ENCODE measurements around the gene SCAF8. TPM values are rescaled to one million over a fixed set of nuclear protein-coding genes. Genes with fewer than 3 reads are reported as not detected.
"Not testable (repeated sequence)": the region's sequence is repeated elsewhere in the genome, so short reads cannot be mapped to it uniquely, and the experiment has no call there.

The SCAF8 gene
- total RNA-seq, 2 donors from 2014 or later: 55.0 to 62.1 TPM

- H3K27me3 Mint-ChIP-seq: no peaks in the 10 kb centered on the region
Measured at GRCh38 chr6:154768280-154768679, 35.1 kb downstream of the SCAF8 start.

GRCh38 chr6:154773610-154774089, 40.4 kb downstream of the SCAF8 start:
- no peak for DNase-seq
- ATAC-seq: peak; percentile 54
- no peaks in the 10 kb centered on the region for H3K27me3 Mint-ChIP-seq
- no peak overlapping the region for H3K4me3 Mint-ChIP-seq
- H3K4me1 Mint-ChIP-seq: peaks cover 32% of the 10 kb centered on the region
- H3K36me3 Mint-ChIP-seq (ENCODE audit: low read depth): no peaks in the 10 kb centered on the region
- no peaks in the 10 kb centered on the region for H3K9me3 ChIP-seq (ENCODE audit: control insufficient read depth, low read length, poor library complexity, severe bottlenecking)
- H3K27ac Mint-ChIP-seq: peak overlapping the region; percentile 54

More at GRCh38 chr6:154768280-154768679, 35.1 kb downstream of the SCAF8 start:
- no peaks in the 10 kb centered on the region for H3K9me3 ChIP-seq (ENCODE audit: control insufficient read depth, low read length, poor library complexity, severe bottlenecking)
- DNase-seq: no peak
- Mint-ChIP-seq H3K4me1 (peaks cover 55% of the 10 kb centered on the region), H3K36me3 (ENCODE audit: low read depth) (no peaks in the 10 kb centered on the region), H3K27ac (peak overlapping the region; percentile 62), H3K4me3 (no peak overlapping the region)
- ATAC-seq: no peak

DNA sequence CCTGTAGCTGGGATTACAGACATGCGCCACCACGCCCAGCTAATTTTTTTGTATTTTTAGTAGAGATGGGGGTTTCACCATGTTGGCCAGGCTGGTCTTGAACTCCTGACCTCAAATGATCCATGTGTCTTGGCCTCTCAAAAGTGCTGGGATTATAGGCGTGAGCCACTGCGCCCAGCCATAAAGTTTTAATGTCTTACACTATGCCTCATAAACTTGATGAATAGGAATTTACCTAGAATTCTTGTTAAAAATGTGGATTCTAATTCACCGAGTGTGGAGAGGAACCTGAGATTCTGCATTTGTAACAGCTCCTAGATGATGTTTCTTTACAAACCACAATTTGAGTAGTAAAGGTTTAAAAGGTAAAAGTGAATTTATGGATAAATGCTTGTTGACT, 45.9 kb downstream of the SCAF8 start:
- H3K36me3 Mint-ChIP-seq (ENCODE audit: low read depth); DNase-seq: not testable (repeated sequence)
- H3K4me1 Mint-ChIP-seq: peaks cover 23% of the 10 kb centered on the region

DNA sequence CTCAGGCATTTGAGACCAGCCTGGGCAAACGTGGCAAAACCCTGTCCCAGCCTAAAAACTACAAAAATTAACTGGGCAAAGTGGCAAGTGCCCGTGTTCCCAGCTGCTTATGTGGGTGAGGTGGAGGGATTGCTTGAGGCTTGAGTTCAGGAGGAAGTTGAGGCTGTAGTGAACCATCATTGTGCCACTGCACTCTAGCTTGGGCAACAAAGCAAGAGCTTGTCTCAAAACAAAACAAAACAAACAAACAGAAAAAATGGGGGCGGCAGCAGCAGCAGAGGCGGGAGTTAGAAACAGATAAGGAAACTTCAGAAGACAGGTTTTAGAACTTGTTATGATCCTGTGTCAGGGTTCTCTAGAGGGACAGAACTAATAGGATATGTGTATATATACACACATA, 49.0 kb downstream of the SCAF8 start:
- Mint-ChIP-seq H3K4me3 (no peak overlapping the region), H3K27ac (peak overlapping the region; percentile 30), H3K36me3 (ENCODE audit: low read depth) (no peaks in the 10 kb centered on the region), H3K27me3 (no peaks in the 10 kb centered on the region), H3K4me1 (peaks cover 32% of the 10 kb centered on the region)
- ATAC-seq: no peak
- H3K9me3 ChIP-seq (ENCODE audit: control insufficient read depth, low read length, poor library complexity, severe bottlenecking): no peaks in the 10 kb centered on the region
- no peak for DNase-seq

More for the DNA sequence above, 45.9 kb downstream of the SCAF8 start:
- not testable (repeated sequence) for H3K27ac Mint-ChIP-seq; H3K4me3 Mint-ChIP-seq; H3K9me3 ChIP-seq (ENCODE audit: control insufficient read depth, low read length, poor library complexity, severe bottlenecking); H3K27me3 Mint-ChIP-seq; ATAC-seq

- DNase-seq (no peak), ATAC-seq (no peak)
- H3K4me3 Mint-ChIP-seq: no peak overlapping the region
- no peaks in the 10 kb centered on the region for H3K27me3 Mint-ChIP-seq
- no peaks in the 10 kb centered on the region for H3K9me3 ChIP-seq (ENCODE audit: control insufficient read depth, low read length, poor library complexity, severe bottlenecking)
- H3K4me1 Mint-ChIP-seq: peaks cover 35% of the 10 kb centered on the region
- H3K27ac Mint-ChIP-seq: peak overlapping the region; percentile 57
- no peaks in the 10 kb centered on the region for H3K36me3 Mint-ChIP-seq (ENCODE audit: low read depth)
Measured at GRCh38 chr6:154783229-154783628, 50.0 kb downstream of the SCAF8 start.

DNA sequence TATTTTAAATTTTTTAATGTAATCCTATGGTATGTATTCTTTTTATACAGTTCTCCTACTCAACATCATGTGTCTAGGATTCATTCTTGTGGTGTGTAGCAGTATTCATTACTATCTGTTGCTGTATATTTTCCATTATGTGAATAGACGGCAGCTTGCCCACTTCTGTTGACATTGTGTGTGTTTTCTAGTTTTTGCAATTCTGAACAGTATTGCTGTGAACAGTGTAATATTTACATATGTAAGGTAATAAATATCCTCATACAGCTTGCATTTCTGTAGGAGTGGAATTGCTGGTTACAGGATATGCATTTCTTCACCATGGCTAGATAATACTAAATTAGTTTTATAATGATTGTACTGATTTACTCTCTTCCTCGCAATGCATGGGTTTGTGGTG, 51.9 kb downstream of the SCAF8 start:
- no peaks in the 10 kb centered on the region for H3K9me3 ChIP-seq (ENCODE audit: control insufficient read depth, low read length, poor library complexity, severe bottlenecking)
- Mint-ChIP-seq H3K4me1 (peaks cover 33% of the 10 kb centered on the region), H3K36me3 (ENCODE audit: low read depth) (peaks cover 2% of the 10 kb centered on the region), H3K27me3 (no peaks in the 10 kb centered on the region), H3K27ac (no peak overlapping the region), H3K4me3 (no peak overlapping the region)
- ATAC-seq: no peak
- no peak for DNase-seq

GRCh38 chr6:154786144-154786868, 53.1 kb downstream of the SCAF8 start:
- no peak overlapping the region for H3K27ac Mint-ChIP-seq

GRCh38 chr6:154791556-154792317, 58.5 kb downstream of the SCAF8 start:
- H3K9me3 ChIP-seq (ENCODE audit: control insufficient read depth, low read length, poor library complexity, severe bottlenecking): no peaks in the 10 kb centered on the region
- Mint-ChIP-seq H3K4me3 (no peak overlapping the region), H3K27ac (peak overlapping the region; percentile 24), H3K27me3 (no peaks in the 10 kb centered on the region), H3K4me1 (peaks cover 17% of the 10 kb centered on the region), H3K36me3 (ENCODE audit: low read depth) (peaks cover 11% of the 10 kb centered on the region)
- DNase-seq: no peak
- ATAC-seq: no peak

More at GRCh38 chr6:154786144-154786868, 53.1 kb downstream of the SCAF8 start:
- H3K4me3 Mint-ChIP-seq: peak overlapping the region; percentile 59
- peaks cover 24% of the 10 kb centered on the region for H3K4me1 Mint-ChIP-seq
- ATAC-seq (no peak), DNase-seq (no peak)
- peaks cover 2% of the 10 kb centered on the region for H3K36me3 Mint-ChIP-seq (ENCODE audit: low read depth)
- H3K9me3 ChIP-seq (ENCODE audit: control insufficient read depth, low read length, poor library complexity, severe bottlenecking): no peaks in the 10 kb centered on the region
- no peaks in the 10 kb centered on the region for H3K27me3 Mint-ChIP-seq

DNA sequence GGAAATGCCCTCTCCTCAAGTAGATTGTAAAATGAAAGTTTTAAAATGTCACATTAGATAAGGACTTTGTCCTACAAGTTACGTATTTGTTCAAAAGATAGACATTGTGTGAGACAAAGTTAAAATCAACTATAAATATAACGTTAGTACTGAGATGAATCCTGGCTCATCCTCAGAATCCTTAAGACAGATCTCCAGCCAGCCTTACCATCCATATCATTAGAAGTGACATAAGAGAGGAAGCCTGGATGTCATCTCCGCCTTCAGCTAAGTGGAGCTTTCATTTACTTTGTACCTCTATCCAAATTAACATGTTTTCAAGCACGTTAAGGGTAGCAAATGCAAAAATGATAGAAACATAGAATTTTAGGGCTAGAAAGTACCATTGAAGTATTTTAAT, 59.1 kb downstream of the SCAF8 start:
- Mint-ChIP-seq H3K4me1 (peaks cover 16% of the 10 kb centered on the region), H3K36me3 (ENCODE audit: low read depth) (peaks cover 13% of the 10 kb centered on the region), H3K27ac (no peak overlapping the region), H3K4me3 (no peak overlapping the region), H3K27me3 (no peaks in the 10 kb centered on the region)
- H3K9me3 ChIP-seq (ENCODE audit: control insufficient read depth, low read length, poor library complexity, severe bottlenecking): no peaks in the 10 kb centered on the region
- DNase-seq (no peak), ATAC-seq (no peak)

- DNase-seq (no peak), ATAC-seq (no peak)
- Mint-ChIP-seq H3K27ac (no peak overlapping the region), H3K36me3 (ENCODE audit: low read depth) (peaks cover 13% of the 10 kb centered on the region), H3K4me3 (no peak overlapping the region), H3K27me3 (no peaks in the 10 kb centered on the region), H3K4me1 (peaks cover 16% of the 10 kb centered on the region)
- H3K9me3 ChIP-seq (ENCODE audit: control insufficient read depth, low read length, poor library complexity, severe bottlenecking): no peaks in the 10 kb centered on the region
Measured at GRCh38 chr6:154792761-154793160, 59.5 kb downstream of the SCAF8 start.

DNA sequence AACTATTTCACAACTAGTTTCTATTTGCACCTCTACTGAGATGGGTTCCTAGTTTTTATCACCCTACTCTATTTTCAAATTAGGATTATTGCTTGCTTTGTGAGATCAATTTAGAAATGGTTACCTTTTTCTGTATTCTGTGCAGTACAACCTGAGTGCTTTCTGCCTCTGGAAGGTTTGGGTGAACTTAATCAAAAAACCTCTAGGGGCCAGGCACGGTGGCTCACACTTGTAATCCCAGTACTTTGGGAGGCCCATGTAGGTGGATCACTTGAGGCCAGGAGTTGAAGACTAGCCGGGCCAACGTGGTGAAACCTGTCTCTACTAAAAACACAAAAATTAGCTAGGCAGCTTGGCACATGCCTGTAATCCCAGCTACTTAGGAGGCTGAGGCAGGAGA, 63.3 kb downstream of the SCAF8 start:
- H3K27me3 Mint-ChIP-seq: no peaks in the 10 kb centered on the region
- DNase-seq: no peak
- ATAC-seq: no peak
- H3K27ac Mint-ChIP-seq: peak overlapping the region; percentile 78
- H3K4me1 Mint-ChIP-seq: peaks cover 30% of the 10 kb centered on the region
- H3K9me3 ChIP-seq (ENCODE audit: control insufficient read depth, low read length, poor library complexity, severe bottlenecking): no peaks in the 10 kb centered on the region
- H3K4me3 Mint-ChIP-seq: no peak overlapping the region
- peaks cover 22% of the 10 kb centered on the region for H3K36me3 Mint-ChIP-seq (ENCODE audit: low read depth)

- no peak for ATAC-seq
- peak overlapping the region; percentile 24 for H3K27ac Mint-ChIP-seq
- H3K4me1 Mint-ChIP-seq: peaks cover 25% of the 10 kb centered on the region
- peaks cover 18% of the 10 kb centered on the region for H3K36me3 Mint-ChIP-seq (ENCODE audit: low read depth)
- no peaks in the 10 kb centered on the region for H3K9me3 ChIP-seq (ENCODE audit: control insufficient read depth, low read length, poor library complexity, severe bottlenecking)
- H3K27me3 Mint-ChIP-seq: no peaks in the 10 kb centered on the region
- peak overlapping the region; percentile 25 for H3K4me3 Mint-ChIP-seq
- DNase-seq: no peak
Measured at GRCh38 chr6:154797857-154798256, 64.6 kb downstream of the SCAF8 start.

GRCh38 chr6:154800338-154800737, 67.1 kb downstream of the SCAF8 start:
- peaks cover 18% of the 10 kb centered on the region for H3K36me3 Mint-ChIP-seq (ENCODE audit: low read depth)
- H3K4me3 Mint-ChIP-seq: no peak overlapping the region
- ATAC-seq (peak; percentile 58), DNase-seq (no peak)
- peaks cover 28% of the 10 kb centered on the region for H3K4me1 Mint-ChIP-seq
- H3K27ac Mint-ChIP-seq: peak overlapping the region; percentile 90
- H3K27me3 Mint-ChIP-seq: no peaks in the 10 kb centered on the region
- no peaks in the 10 kb centered on the region for H3K9me3 ChIP-seq (ENCODE audit: control insufficient read depth, low read length, poor library complexity, severe bottlenecking)

All from T-helper 17 cell (primary cell).